ENCODE measurements around the gene NRP1. TPM values are rescaled to one million over a fixed set of nuclear protein-coding genes. Genes with fewer than 3 reads are reported as not detected.

The NRP1 gene
- total RNA-seq, 1 donor from 2014 or later, result 159 TPM

GRCh38 chr10:33278198-33278597, 56.3 kb downstream of the NRP1 start:
- intact Hi-C loops (cut with DNase I), result no loop called here
- ATAC-seq (ENCODE audit: poor library complexity), result peak; percentile 9

DNA sequence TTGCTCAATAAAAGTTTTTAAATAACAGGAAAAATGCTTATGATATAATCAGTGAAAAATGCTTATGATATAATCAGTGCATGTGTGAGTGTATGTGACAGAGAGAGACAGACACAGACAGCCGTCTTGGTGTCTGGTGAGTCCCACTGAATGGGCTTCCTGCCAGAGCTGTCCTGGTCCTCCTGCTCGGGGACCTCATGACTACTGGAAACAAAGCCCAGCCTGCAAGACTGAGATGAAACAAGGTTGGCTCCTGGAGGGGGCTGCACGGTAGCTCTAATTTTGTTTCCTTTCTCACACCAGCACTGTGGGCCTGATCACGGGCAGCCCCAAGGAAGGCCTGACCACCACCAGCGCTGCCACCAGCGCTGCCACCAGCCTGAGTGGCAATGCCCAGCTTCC, 57.3 kb downstream of the NRP1 start:
- peak; percentile 57 for ATAC-seq (ENCODE audit: poor library complexity)
- peak; percentile 76 for DNase-seq
- intact Hi-C loops (cut with DNase I), result no loop called here

More at GRCh38 chr10:33278198-33278597, 56.3 kb downstream of the NRP1 start:
- no peak for DNase-seq

- DNase-seq (no peak), ATAC-seq (ENCODE audit: poor library complexity) (no peak)
- intact Hi-C loops (cut with DNase I), result no loop called here
Measured at GRCh38 chr10:33276282-33276923, 58.1 kb downstream of the NRP1 start.

DNA sequence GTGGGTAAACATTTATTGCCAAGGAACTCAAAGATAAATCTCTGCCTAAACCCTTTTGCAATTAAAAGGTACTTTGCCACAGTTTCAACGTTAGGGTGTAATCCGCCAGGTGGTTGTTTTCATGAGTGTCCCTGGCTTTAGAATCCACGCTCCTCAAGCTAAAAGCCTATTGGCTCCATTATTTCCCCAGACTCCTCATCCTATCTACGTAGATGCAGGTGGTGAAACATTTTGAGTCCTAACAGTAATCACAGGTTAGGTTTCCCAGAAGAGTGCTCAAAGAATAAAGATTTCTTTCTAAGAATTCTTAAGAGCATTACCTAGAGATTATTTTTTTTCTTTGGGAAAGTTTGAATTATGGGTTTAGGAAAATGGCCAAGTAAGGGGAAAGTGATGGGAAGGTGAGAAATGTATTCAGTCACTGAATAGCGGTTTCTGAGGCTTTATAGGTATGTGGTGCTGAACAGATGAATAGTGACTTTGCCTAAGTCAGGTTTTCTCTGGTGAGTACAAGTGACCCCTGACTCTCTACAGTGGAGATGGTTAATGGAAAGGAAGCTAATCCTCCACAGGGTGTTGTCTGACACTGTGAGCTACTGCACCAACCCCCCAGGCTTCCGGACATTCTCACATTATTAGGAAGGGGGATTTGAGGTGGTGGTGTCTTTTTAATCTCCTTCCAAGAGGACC, 60.2 kb downstream of the NRP1 start:
- DNase-seq (no peak), ATAC-seq (ENCODE audit: poor library complexity) (no peak)
- intact Hi-C loops (cut with DNase I), result loop anchor here (5.0 kb wide), 1 partner anchor 58 kb away; the partner anchor contains the start of gene NRP1

DNA sequence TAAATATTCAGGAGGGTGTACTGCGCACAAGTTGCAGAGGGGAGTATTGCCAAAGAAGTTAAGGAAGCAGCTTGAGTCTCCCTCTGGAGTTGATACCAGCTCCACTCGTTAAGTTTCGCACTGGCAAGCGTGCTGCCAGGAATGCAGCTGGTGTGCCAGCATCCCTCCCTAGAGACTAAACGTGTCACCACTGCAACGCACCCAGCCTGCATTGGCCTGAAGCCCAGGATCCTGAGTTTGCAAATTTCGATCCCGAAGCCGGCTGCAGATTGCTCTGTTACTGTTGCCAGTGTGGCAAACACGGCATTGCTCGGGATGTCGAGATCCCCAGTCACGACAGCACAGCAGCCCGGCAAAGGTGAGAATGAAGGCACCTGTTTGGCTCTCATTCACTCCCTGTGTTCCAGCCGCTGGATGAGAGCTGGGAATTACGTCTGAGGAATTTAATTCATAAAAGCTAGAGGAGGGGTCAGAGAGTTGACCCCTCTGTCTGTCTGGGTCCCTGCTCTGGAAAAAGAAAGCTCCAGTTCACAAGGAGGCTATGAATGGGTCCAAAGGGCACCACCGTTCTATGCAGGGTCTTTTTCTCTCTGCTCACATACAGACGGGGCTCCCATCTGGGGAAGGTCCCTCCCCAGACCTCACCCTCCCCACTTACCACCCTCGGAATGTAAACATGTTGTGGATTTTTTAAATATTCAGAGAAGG, 61.0 kb downstream of the NRP1 start:
- ATAC-seq (ENCODE audit: poor library complexity) (peak; percentile 93), DNase-seq (peak; percentile 93)
- intact Hi-C loops (cut with DNase I), result loop anchor here (5.0 kb wide), 1 partner anchor 59 kb away; the partner anchor contains the start of gene NRP1

- DNase-seq, result no peak
- peak; percentile 23 for ATAC-seq (ENCODE audit: poor library complexity)
- intact Hi-C loops (cut with DNase I), result loop anchor here (5.0 kb wide), 1 partner anchor 60 kb away; the partner anchor contains the start of gene NRP1
Measured at GRCh38 chr10:33272635-33273034, 61.8 kb downstream of the NRP1 start.

- DNase-seq (no peak), ATAC-seq (ENCODE audit: poor library complexity) (no peak)
- intact Hi-C loops (cut with DNase I), result loop anchor here (5.0 kb wide), 1 partner anchor 60 kb away; the partner anchor contains the start of gene NRP1
Measured at GRCh38 chr10:33271969-33272583, 62.4 kb downstream of the NRP1 start.

DNA sequence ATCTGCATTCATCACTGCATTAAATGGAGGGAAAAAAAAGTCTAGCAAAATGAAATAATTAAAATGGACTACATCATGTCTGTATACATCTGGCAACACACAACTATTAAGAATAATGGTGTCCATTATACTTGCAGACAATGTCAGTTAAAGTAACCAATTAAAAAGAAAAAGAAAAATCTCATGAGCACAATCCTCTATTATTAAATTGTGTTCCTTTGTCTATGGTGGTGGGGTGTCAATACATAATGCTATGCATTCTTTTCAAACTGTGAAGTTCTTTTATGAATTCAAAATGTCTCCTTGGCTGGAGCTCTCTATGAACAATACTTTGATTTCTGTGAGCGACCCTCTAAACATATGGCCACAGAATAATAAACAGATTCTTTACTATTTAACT, 63.5 kb downstream of the NRP1 start:
- intact Hi-C loops (cut with DNase I), result loop anchor here (5.0 kb wide), 1 partner anchor 61 kb away; the partner anchor contains the start of gene NRP1
- no peak for DNase-seq
- no peak for ATAC-seq (ENCODE audit: poor library complexity)

DNA sequence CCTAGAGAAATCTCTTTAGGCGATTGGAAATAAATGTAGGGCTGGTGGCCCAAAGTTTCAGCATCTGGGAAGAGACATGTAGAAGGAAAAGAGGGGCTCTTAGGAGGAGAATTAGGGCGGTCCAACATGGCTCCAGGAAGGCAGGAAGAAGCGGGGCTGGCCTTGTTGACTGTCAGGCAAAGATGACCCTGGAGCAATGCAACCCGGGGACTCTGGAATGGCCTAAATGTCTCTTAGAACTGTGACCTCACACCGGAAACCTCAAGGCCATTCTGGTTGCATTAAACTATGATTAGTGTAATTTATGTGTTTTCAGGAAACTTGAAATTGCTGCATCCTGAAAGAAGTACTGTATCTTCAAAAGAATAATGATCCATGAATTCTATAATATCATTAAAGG, 66.8 kb downstream of the NRP1 start:
- no peak for ATAC-seq (ENCODE audit: poor library complexity)
- intact Hi-C loops (cut with DNase I), result no loop called here

GRCh38 chr10:33265621-33266020, 68.8 kb downstream of the NRP1 start:
- no peak for ATAC-seq (ENCODE audit: poor library complexity)
- intact Hi-C loops (cut with DNase I), result no loop called here
- DNase-seq, result no peak

More for the DNA sequence above, 66.8 kb downstream of the NRP1 start:
- DNase-seq, result no peak

- intact Hi-C loops (cut with DNase I), result no loop called here
- DNase-seq (no peak), ATAC-seq (ENCODE audit: poor library complexity) (no peak)
Measured at GRCh38 chr10:33263453-33263852, 71.0 kb downstream of the NRP1 start.

GRCh38 chr10:33262871-33263270, 71.6 kb downstream of the NRP1 start:
- no peak for DNase-seq
- no peak for ATAC-seq (ENCODE audit: poor library complexity)
- intact Hi-C loops (cut with DNase I), result no loop called here

DNA sequence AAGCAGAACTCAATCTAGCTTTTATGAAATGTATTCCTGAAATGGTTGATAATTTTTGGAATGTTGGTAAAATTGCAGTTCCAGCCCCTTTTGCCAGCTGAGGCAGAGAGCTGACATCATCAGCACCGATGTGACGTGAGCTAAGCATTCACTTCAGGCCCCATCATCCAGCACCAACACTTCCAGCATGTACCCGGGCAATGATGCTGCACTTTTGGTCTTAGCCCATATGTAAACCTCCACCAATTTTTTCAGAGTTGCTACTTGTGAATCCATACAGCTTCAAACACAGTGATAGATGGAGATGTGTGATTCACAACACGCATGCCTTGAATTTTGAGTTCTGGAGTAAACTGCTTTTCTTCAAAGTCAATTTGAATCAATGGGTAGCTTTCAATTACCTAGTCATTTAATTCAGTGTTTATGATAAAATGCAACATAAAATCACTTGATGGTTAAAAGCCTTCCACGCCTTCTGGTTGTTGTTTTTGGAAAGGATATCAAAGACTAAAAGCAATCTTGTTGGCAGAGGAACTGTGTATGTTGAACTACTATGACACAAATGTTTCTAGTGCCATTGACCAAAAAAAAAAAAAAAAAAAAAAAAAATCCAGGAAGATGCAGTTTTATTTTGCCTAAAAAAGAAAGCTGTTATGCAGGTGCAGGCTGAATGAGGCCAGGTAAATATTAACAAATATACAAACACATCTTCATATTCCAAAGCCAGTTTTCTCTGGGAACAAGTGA, 73.9 kb downstream of the NRP1 start:
- ATAC-seq (ENCODE audit: poor library complexity) (no peak), DNase-seq (no peak)
- intact Hi-C loops (cut with DNase I), result no loop called here

GRCh38 chr10:33258967-33259366, 75.5 kb downstream of the NRP1 start:
- ATAC-seq (ENCODE audit: poor library complexity), result no peak
- intact Hi-C loops (cut with DNase I), result no loop called here
- DNase-seq, result no peak

GRCh38 chr10:33257439-33258080, 76.9 kb downstream of the NRP1 start:
- ATAC-seq (ENCODE audit: poor library complexity), result no peak
- no peak for DNase-seq
- intact Hi-C loops (cut with DNase I), result no loop called here

DNA sequence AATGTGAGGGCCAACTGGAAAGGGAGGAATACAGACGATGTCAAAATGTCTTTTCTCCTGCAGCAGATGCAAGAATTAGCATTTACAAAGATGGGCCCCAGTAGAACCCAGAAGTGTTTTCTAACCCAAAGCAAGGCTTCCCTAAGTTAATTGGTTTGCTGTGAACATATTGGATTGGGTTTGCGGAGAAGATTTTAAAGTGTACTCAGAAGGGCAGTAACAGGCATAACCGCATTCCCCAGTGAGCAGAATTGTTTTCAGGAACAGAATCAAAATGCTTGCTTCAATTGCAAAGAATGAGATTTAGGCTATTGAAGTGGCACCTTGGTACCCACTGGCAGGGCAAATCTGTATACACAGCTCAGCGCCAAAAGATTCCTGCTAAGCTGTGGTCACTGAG, 78.0 kb downstream of the NRP1 start:
- ATAC-seq (ENCODE audit: poor library complexity) (no peak), DNase-seq (no peak)
- intact Hi-C loops (cut with DNase I), result no loop called here

- DNase-seq (no peak), ATAC-seq (ENCODE audit: poor library complexity) (no peak)
- intact Hi-C loops (cut with DNase I), result no loop called here
Measured at GRCh38 chr10:33254556-33255160, 79.8 kb downstream of the NRP1 start.

DNA sequence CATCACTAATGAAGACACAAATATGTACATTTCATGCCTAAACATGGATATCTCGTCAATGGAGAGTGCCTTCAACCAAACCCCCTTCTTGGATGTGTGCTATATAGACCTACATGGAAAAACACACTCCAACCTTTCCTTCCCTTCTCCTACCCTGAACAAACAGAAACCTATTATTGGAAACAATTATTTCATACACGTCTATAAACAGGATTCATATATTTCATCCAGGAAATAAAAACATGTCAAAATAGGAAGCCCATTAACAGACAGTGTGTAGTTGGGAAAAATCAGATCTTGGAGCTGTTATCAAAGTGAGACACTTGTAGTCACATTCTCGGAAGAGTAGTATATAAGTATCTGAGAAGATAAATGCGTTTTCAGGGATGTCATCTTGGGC, 81.1 kb downstream of the NRP1 start:
- DNase-seq, result no peak
- no peak for ATAC-seq (ENCODE audit: poor library complexity)
- intact Hi-C loops (cut with DNase I), result no loop called here

Data from Right ventricle myocardium superior (tissue), 1 donor.